PC-3 (cell line): ENCODE results near the gene FLT3.

Experiments
- EZH2 ChIP-seq: fragments of 300-600 bp; sonication (generic); IDR thresholded peaks from one replicate; pipeline ENCODE4 v1.6.1; 2017; ENCODE audit warnings: antibody characterized with exemption, mild to moderate bottlenecking, low read length; ENCODE audit not compliant: unreplicated experiment
- EZH2phosphoT487 ChIP-seq: fragments of 300-600 bp; sonication (generic); IDR thresholded peaks from 2 replicates; pipeline ENCODE4 v1.6.1; 2018; ENCODE audit warnings: mild to moderate bottlenecking, antibody characterized with exemption, low read length, borderline replicate concordance
- TF ChIP-seq, protein P1 (sequence below): fragments of 300-600 bp; sonication (generic); conservative IDR thresholded peaks from 2 replicates; pipeline ENCODE4 v1.5.1; 2017; ENCODE audit warnings: antibody characterized with exemption, low read depth, mild to moderate bottlenecking, low read length

DNA sequence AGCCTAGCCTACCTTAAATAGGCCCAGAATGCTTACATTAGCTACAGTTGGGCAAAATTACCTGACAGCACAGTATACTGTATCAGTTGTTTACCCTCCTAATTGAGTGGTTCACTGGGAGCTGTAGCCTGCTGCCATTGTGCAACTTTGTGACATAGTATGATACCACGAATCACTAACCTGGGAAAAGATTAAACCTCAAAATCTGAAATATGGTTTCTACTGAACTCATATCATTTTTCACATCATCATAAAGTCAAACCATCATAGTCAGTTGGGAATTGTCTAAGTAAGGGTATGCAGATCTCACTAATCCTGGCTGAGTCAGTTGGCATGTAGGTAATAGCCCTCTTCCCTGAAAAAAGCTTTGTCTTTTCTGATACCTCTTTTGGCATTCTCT lies 47.1 kb upstream of the FLT3 start:
- TF ChIP-seq, protein P1, sequence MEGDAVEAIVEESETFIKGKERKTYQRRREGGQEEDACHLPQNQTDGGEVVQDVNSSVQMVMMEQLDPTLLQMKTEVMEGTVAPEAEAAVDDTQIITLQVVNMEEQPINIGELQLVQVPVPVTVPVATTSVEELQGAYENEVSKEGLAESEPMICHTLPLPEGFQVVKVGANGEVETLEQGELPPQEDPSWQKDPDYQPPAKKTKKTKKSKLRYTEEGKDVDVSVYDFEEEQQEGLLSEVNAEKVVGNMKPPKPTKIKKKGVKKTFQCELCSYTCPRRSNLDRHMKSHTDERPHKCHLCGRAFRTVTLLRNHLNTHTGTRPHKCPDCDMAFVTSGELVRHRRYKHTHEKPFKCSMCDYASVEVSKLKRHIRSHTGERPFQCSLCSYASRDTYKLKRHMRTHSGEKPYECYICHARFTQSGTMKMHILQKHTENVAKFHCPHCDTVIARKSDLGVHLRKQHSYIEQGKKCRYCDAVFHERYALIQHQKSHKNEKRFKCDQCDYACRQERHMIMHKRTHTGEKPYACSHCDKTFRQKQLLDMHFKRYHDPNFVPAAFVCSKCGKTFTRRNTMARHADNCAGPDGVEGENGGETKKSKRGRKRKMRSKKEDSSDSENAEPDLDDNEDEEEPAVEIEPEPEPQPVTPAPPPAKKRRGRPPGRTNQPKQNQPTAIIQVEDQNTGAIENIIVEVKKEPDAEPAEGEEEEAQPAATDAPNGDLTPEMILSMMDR = no peak
- TF ChIP-seq EZH2phosphoT487 = no peak
- TF ChIP-seq EZH2 = no peak
